Bladder microvascular endothelial cell (primary cell): ENCODE results near the gene KIAA0753. TPM values are rescaled to one million over a fixed set of nuclear protein-coding genes. Genes with fewer than 3 reads are reported as not detected.

Experiments
- total RNA-seq: library from RNA; depleted of rRNA; stranded (reverse); fragments of >200 nt; gene quantifications from 2 replicates; pipeline ENCODE4 v1.2.3, GENCODE V29; 2014

The KIAA0753 gene
- 8.9 and 11.8 TPM in 2 replicates for total RNA-seq

DNA sequence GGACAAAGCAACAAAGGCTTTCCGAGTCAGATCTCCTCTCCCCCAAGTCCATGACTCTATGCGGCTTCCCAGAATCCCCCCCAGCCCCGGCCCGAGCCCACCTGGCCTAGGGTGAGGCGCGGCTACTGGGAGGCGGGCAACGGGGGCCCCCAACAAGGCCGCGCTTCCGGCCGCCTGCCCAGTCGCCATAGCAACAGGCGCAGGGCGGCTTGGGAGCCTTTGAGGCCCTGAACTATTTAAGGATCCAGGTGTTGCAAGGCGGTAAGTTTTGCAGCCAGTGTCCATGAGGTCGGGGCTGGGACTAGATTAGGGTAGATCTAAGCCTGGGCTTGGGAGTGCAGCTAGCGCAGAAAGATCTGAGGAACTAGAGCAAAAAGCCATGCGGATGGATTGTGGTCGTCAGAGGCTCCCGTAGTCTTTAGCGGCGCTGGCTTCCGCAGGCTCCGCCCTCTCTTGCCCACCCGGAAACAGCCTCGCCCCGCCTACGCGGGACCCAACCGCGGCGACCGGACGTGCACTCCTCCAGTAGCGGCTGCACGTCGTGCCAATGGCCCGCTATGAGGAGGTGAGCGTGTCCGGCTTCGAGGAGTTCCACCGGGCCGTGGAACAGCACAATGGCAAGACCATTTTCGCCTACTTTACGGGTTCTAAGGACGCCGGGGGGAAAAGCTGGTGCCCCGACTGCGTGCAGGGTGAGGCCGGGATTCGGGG is at the start of gene KIAA0753, which contains the start of gene TXNDC17:
TSS of gene KIAA0753 (minus strand) at position 176 of the 711 bp plus-strand sequence. CDS start 5,608 bp downstream, outside the sequence.
TSS of gene TXNDC17 (plus strand) at position 525 of the 711 bp plus-strand sequence. CDS start at position 548, 23 bp downstream.

DNA sequence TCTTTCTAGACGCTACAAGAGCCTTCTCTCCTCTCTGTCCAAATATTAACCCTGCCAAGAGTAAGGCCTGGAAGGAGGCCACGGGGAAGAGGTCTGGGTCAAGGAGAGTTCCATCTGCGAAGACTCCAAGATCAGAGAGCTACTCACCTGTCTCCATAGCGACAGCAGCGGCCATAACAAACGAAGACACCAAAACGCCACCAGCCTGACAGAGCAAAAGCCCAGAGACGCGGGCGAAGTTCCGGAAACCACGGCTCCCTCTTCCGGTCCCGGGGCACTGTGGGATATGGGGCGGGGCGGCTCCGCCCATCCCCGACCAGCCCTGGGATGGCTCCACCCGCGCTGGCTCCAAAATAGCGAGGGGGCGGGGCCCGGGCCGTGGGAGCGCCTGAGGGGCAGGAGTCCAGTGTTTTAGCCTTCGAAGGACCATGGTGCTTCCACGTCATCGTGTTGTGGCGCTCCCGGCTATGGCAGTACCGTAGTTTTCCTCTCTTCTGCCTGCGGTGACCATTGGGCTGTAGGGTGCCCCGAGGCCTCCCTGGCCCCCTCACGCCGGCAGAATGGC is 10.9 kb upstream of the KIAA0753 start, which contains the start of the genes C17orf100 and MED31:
TSS of gene C17orf100 (plus strand) at position 409 of the 565 bp plus-strand sequence. CDS start at position 561, 152 bp downstream.
TSS of gene MED31 (minus strand) at position 252 of the 565 bp plus-strand sequence. CDS start at position 175, 77 bp downstream.

DNA sequence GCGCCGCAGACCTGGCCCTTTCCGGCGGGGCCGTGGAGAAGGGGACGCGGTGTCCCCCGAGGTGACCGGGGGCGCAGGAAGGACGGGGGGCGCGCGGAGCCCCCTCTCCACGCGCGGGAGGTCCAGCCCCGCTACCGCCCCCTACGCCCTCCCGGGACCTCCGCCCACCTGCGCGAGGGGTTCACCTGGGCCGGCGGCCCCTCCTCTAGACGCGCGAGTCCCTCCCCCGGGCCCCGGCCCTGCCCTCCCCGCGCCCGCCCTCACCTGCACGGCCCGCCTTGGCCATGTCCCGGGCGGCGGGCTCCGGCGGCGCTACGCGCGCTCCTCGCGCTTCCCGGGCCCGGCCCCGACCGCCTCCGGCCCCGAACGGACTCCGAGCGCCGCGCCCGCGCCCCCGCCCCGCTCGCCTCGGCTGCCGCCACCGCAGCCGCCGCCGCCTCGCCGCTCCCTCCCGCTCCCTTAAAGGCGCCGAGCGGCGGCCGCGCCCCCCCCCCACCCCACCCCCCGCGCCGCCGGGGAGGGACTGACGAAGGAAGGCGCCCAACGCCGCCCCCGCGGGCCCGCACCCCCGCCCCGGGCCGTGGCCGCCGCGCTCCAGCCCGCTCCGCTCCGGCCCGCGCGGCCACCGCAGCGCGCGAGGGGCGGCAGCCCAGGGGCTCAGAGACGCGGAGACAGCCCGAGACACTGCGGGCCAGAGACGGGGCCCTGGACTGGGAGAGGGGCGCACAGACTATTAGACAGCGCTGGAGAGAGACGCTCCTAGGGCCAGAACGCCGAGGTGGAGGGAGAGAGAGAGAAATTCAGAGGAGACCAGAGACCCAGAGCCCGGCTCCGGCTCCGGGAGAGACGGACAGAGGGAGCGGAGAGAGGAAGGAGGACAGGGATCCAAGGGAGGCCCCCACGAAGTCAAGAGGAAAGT is 84.1 kb downstream of the KIAA0753 start, which contains the start of gene PITPNM3:
TSS of gene PITPNM3 (minus strand) at position 435 of the 919 bp plus-strand sequence. CDS start at position 286, 149 bp downstream.

Other genes starting within 250 kb of the KIAA0753 start
- gene AIPL1, start 205.6 kb downstream of the KIAA0753 start, total RNA-seq: not detected in 2 replicates
- gene PIMREG, start 196.3 kb downstream of the KIAA0753 start, total RNA-seq: 16.3 and 32.2 TPM in 2 replicates
- 0.13 and 0.16 TPM in 2 replicates for gene PITPNM3, start 84.2 kb downstream of the KIAA0753 start, total RNA-seq
- 47.5 and 77.1 TPM in 2 replicates for gene TXNDC17, start 349 bp upstream of the KIAA0753 start, total RNA-seq
- gene MED31, start 10.9 kb upstream of the KIAA0753 start, total RNA-seq: 7.8 and 10.6 TPM in 2 replicates
- gene C17orf100, start 11.1 kb upstream of the KIAA0753 start, total RNA-seq: 0.16 and 0.31 TPM in 2 replicates
- 0.19 TPM in 1 of 2 replicates, not detected in the other for gene SLC13A5, start 72.7 kb upstream of the KIAA0753 start, total RNA-seq
- 21.0 and 33.1 TPM in 2 replicates for gene XAF1, start 115.3 kb upstream of the KIAA0753 start, total RNA-seq
- gene FBXO39, start 135.5 kb upstream of the KIAA0753 start, total RNA-seq: under 0.01 and 7.1 TPM in 2 replicates
- not detected in 2 replicates for gene TEKT1, start 191.0 kb upstream of the KIAA0753 start, total RNA-seq